HG03558 (cell line): Measurements from ENCODE around the gene CBX1.
"Not testable (repeated sequence)": the region's sequence is repeated elsewhere in the genome, so short reads cannot be mapped to it uniquely, and the experiment has no call there.

Experiments
- ATAC-seq: cut with Tn5 transposase; IDR thresholded peaks from one replicate; pipeline ENCODE4 v1.9.1; 2021; ENCODE audit warnings: moderate number of reproducible peaks; ENCODE audit not compliant: unreplicated experiment; ENCODE audit errors: extremely low read depth

The CBX1 gene

DNA sequence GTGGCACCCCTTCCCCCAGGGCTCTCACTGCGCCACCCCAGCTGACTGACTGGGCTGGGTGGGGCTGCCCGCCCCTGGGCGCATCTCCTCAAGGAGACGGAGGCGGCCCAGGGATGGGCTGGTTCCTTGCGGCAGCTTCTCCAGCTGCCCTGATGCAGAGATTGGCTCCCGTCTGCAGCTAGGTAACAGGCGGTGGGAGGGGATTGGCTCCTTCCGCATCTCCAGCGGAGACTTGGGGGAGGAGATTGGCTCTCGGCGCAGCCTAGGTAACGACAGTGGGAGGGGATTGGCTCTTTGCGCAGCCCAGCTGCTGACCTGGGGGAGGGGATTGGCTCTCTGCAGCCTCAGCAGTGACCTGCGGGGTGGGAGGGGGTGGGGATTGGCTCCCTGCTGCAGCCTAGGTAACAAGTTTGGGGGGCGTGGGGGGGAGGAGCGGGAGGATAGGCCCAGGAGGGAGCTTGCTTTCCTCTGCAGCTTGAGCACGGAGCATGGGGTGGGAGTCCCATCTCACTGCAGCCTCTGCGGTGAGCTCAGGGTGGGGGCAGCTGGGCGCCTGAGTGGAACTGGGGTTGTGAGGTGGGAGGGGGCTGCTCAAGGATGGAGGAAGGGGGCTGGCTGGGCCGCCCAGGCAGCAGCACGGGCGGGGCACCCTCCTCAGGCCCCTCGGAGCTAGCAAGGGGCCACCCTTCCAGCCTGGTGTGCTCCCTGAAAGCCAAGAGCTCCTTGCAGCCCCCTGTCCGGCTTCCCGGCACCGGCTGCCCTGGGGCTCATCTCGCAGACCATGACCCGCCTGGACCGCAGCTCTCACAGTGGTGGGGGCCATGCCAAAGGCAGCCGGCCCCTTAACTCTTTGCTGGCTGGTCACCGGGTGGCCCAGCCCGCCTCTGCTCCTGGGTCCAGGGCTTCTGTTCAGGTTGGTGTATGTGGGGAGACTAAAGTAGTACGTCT lies 46.8 kb downstream of the CBX1 start:
- no peak for ATAC-seq

DNA sequence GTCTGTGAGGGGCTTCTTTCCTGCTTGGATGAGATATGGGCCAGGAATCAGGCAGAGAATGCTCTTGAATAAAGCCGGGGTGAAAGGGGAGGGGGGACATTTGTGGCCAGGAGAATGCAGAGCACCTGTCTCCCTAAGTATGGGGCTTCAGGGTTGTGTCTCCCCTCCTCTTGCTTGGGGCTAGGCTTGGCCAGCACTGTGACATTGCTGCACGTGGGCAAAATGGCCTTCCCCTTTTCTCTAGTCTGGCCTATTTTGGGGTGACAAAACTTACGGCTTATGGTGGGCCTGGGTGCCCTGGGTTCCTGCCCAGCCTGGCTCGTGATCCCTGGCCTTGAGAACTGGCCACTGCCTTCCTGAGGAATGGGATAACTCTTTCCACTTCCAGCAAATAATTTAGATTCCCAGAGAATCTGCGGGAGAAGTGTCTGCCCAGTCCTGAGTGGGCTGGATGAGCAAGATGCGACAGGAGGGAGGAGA lies 47.5 kb downstream of the CBX1 start:
- ATAC-seq: no peak

DNA sequence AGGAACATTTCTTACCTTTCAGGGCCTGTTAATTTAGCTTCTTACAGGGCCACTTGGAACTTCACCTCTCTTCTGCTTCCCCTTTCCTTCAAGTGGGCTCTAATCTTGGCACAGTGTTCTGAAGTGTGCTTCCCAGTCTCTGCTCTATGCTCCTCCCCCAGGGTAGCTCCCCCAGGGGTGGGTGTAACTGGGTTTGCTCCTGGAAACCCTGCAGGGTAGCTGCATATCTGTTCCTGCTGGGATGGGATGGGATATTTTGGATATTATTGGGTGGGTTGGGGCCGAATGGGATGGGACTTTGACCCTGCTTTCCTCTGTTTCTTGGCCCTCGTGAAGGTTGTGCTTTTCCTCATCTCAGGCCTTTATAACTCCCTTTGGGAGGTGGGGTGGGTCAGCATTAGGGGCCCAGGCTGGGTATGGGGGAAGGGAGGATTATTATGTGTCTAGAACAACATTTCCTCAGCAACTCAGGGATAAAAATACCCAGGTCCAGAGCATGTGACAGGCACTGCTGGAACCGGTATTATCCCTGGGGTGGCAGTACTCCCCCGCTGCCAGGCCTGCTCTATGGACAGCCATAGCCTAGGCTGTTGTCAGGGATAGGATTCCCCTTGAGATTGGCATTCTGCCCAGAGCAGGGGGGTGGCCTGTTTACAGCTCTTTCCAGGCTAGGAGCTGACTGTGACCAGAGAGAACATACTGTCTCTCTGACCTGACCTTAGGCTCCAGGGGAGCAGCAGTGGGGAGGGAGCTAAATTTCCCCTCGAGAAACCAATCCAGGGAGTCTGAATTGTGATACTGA lies 48.1 kb downstream of the CBX1 start:
- no peak for ATAC-seq

DNA sequence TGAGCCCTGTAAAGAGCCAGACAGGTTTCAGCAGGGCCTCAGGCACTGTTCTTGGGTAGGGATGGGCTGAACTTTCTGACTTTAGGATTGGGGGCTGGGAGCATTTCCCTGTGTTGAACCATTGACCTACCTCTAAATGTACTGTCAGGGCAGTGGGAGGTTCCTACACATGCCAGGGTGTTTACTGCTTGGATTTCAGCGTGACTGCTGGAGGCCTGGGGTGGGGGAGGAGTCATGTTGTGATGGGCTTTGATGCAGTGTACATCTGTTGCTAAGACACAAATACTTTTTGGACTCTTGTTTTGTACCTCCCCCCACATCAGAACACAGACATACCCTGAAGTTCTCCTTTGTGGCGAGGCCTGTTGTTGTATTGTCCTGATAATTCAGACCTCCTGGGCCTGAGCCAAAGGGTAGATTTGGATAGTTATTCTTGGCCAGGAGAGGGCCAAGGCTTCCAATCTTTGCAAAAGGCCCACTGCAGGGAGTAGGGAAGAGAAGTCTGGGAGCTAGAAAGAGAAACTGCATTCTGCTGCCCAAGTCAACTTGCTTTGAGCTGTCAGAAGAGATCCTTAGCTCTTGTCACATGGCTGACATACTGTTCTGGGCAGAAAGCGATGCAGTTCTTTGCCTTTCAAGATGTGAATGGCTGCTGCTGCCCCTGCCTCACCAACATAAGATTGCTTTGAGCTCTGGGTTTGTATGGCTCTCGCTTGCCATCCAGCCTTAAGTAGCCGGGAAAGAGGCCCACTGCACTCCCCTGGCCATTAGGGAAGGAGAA lies 49.4 kb downstream of the CBX1 start:
- ATAC-seq: no peak

DNA sequence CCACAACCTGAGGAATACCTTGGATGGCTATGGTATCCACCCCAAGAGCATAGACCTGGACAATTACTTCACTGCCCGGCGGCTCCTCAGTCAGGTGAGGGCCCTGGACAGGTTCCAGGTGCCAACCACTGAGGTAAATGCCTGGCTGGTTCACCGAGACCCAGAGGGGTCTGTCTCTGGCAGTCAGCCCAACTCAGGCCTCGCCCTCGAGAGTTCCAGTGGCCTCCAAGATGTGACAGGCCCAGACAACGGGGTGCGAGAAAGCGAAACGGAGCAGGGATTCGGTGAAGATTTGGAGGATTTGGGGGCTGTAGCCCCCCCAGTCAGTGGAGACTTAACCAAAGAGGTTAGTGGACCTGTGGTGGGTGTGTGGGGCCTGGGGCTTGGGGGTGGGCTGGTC lies 50.0 kb downstream of the CBX1 start:
- ATAC-seq: no peak

DNA sequence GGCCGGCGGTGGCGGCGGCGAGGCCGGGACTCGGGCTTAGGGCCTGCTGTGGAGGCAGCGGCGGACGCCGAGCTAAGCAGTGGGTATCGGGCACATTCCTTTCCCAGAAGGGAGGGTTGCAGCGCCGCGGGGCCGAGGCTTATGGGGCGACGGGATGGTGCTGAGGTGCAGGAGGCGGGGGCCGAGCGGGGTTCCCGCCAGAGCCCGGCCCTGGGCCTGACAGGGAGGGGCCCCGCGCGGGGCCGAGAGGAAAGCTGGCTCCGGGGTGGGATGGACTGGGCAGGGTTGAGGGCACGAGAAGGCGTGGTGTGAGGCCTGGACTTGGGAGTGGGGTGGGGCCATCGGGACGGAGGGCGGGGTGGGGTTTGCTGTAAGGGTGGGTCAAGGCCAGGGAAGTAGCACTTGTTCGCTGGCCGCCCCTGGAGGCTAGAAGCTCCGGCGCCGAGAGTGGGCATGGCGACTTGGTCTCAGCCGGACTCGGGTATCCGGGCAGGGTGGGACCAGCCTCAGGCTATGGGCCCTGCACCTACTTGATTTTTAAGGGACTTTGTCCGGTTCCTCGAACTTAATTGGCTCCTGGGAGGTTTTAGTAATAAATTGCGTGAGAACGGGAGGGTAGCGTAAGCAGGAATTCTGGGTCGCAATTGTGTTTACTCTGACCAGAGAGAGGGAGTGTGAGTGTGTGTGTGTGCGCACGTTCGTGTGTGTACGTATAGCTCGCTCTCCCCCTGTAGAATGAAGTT lies 52.7 kb downstream of the CBX1 start:
- peak; percentile 22 for ATAC-seq

DNA sequence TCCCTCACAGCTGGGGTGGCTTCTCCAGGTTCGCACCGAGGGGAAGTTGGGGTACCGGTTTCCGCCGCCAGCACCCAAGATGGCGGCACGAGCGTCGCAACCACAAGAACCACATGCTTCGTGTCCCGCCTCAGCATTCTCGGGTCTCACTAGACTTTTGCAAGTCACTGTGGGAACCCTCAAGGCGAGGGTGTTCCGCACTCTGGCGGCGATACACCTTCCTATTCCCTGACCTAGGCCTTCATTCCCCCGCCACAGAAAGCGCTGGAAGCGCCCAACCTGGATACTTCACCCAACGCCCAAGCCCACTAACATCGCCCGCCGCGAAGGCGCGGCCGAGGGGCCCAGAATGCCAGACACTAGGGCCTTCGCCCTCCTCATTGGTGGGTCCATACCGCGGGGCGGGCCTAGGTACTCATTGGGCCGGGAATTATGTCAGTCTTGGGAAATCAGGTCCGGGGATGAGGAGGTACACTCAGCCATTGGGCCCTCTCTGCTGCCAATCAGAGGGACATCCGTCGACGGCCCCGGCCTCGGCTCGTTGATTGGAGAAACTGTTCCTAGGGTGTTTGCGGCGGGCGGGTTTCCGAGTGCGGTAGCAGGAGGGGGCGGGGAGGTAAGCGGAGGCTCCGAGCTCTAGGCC lies 53.4 kb downstream of the CBX1 start, which contains the start of gene NFE2L1:
Gene NFE2L1 (plus strand): TSS at position 619 of the 643 bp plus-strand sequence. CDS start 2,760 bp downstream, outside the sequence.
- peak; percentile 73 for ATAC-seq

DNA sequence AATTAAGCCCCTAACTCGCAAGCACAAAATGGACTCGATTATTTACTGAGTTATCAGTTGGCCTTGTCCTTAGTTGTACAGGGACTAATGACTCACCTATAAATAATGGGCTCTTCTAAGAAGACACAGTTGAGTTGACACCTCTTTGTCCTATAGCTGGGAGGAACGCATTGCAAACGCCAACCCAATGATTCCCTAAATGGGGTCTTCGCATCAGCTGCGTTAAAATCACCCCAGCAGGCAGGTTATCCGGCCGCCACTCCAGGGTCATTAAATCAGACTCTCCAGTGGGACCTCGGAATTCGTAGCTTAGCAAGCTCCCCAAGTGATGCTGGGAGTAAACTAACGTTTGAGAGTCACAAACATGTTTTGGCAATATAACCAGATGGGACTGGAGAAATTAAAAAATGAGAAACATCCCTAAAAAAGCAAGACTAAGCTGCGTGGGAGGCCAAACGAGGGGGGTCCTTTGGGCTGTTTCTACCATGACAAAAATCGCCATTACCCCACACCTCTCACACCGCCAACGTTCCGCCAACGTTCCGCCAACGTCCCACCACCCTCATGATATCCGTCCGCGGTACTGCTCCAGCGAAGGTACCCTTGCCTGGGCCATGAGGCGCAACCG lies 54.1 kb downstream of the CBX1 start:
- ATAC-seq: no peak

DNA sequence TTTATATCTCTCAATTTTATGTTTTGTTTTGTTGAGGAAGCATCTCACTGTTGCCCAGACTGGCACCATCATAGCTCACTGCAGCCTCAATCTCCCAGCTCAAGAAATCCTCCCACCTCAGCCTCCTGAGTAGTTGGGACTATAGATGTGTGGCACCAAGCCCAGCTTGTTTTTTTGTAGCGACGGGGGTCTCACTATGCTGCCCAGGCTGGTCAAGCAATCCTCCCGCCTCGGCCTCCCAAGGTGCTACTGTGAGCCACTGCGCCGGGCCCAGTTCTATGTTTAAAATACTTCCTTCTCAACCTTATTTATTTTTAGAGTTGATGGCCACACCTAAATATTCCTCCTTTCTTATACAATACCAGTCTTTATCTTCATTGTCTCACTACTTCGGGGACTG lies 55.0 kb downstream of the CBX1 start:
- no peak for ATAC-seq

DNA sequence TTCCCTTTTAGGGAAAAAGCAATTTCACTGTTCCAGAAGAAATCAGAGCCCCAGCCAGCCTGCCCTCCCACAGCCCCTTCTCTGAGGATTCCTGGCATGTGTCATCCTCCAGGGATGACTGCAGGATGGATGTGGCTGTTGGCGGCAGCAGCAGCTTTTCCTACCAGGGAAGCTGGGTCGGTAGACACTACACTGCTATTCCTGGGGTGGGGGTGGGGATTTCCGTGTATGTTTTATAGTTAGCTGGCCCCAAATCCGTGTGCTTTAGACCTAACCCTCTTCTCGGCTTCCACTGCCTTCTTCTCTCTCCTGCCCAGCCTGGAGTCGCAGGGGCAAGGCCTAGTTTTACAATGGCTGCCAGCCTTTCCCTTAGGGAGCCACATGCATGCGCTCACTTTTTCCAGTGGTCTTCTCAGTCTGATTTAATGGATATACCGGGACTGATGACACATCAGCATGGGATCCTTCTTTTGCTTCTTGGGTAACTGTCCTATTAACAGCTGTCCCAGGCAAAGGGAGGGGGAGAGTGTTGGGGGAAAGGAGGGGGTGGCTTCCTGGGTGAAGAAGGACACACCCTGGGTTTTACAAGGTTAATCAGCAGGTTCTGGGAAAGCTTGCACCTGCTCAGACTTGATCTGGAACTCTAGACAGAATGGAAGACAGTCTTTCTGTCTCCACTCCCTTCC lies 55.8 kb downstream of the CBX1 start:
- no peak for ATAC-seq

DNA sequence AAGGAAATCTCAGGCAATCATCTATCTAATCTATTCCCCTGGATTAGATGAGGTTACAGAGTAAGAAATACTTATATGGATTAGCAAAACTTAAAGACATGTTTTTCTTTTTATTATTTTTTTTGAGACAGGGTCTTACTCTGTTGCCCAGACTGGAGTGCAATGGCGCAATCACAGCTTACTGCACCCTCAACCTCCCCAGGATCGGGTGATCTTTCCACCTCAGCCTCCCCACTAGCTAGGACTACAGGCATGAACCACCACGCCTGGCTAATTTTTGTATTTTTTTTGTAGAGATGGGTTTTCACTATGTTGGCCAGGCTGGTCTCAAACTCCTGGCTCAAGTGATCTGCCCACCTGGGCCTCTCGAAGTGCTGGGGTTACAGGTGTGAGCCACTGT lies 56.4 kb downstream of the CBX1 start:
- no peak for ATAC-seq

DNA sequence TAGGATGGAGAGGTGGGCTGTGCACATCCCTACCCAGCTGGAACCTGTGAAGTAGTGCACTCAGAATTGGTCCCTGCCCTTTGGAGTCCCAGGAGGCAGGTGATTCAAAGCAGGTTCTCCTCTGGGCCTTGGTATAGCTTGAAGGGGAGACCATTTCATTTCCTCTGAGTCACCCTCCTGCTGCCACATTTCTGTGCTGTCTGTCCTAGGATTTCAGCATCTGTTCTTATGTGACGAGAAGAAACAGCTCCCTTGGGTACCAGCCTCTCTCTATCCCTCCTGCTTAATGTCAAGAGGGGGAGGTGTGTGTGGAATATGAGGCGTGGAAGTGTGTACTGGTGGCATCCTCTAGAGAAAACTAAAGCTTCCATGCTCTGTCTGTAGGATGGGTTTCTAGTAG lies 58.1 kb downstream of the CBX1 start:
- no peak for ATAC-seq

DNA sequence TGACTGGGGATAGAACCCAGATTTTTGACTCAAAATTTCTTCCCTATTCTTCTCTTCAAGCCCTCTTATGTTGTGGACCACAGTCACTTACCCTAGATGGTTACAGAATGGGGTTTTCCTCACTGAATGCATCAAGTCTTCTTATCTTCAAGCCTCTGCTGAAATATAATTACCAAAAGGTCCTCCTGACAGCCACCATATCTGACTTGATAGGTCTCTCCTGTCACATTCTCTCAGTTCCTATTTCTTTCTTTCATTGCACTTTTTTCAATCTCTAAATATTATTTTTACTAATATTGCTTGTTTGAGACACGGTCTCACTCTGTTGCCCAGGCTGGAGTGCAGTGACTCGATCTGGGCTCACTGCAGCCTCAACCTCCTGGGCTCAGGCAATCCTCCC lies 62.6 kb downstream of the CBX1 start:
- ATAC-seq: no peak

DNA sequence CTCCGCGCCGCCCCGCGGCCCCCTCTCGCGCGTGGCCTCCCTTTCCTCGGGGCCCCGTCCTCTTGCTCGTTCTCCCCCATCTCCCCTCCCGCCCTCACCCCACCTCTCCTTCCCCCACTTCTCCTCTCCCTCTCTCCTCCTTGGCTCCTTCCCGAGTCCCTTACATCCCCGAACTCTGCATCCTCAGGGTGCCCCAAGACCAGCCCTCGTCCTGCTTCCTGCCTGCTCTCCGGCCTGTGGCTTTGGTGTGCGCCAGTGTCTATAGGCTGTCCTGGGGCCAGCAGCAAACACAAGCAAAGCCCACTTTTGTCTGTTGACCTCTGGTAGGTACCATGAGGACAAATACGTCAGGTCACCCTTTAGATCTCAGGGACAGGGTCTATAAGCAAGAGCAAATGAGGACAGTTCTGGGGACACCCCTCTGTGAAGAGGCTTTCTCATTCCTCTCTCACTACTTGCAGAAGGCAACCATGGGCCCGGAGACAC lies 63.4 kb downstream of the CBX1 start:
- no peak for ATAC-seq

DNA sequence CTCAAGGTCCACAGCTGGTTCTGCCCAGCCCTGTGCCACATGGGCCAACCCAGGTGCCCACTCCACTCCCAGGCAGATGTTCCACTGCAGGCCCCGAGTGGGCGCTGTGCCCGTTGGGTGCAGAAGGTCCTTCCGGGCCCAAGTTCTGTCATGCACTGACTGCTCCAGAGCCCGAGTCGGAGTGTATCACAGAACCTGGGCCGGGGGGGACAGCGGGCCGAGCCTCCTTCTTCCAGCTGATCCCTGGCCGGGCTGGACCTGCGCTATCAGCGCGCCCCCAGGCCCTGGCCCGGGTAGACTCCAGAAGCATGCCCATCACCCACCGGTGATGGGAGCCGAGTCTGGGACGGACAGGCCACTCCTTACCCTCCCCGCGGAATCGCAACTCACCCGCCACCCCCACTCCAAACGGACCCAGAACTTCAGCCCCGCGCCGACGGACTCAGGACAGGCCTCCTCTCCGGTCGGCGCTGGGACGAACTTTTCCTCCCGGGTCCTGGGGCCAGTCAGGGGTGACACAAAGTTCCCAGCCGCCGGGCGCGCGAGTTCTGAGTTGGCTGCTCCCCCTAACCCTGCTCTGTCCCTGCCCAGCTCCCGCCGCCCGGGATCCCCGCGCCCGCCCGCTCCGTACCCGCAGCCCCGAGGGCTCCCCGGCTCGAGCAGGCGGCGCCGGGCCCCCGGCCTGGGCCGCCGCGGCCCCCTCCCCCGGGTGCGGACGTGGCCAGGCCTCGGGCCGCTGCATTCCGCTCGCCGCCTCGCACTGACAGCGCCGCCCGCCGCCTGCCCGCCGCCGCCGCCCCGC lies 64.0 kb downstream of the CBX1 start, which contains the start of gene COPZ2:
Gene COPZ2 (minus strand): TSS at position 762 of the 802 bp plus-strand sequence. CDS start 20 bp downstream, at position 742.
- no peak for ATAC-seq

DNA sequence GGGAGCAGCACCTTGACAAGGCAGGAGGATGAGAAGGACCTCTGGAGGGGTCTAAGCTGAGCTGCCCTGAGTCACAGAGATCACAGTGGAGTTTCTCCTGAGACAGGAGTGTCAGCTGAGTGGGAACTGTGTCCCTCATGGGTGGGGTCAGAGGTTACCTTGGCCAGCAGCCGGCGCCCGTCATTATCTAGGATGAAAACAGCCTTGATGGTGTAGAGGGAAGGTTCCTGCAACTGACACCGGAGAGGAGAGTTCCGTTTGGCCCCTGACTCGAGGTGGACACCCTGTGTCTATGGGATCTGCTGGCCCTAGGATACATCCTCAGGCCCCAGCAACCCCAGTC lies 64.6 kb downstream of the CBX1 start:
- no peak for ATAC-seq

DNA sequence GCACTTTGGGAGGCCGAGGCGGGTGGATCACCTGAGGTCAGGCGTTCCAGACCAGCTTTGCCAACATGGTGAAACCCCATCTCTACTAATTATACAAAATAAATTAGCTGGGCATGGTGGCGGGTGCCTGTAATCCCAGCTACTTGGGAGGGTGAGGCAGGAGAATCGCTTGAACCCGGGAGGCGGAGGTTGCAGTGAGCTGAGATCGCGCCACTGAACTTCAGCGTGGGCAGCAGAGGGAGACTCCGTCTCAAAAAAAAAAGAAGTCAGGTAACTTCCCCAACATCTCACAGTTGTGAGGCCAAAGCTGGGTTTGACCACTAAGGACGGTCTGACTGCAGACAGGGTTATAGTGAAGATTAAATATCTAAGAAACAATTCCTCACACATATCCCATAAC lies 66.5 kb downstream of the CBX1 start:
- ATAC-seq: not testable (repeated sequence)
